T-helper 1 cell treated with Interleukin-12 subunit alpha and Interleukin-12 subunit beta and Interleukin-4 antibody, amounts not matched to agents 30 μg/mL and 1 μg/mL, for 36 hours (primary cell): Measurements from ENCODE around the gene MKI67.

Source experiments
- H3K27ac Mint-ChIP-seq: one replicate; pipeline ENCODE4 v1.8.0; 2021; ENCODE audit warnings: mild to moderate bottlenecking, mixed read lengths
- H3K27me3 Mint-ChIP-seq: one replicate; pipeline ENCODE4 v1.8.0; 2021; ENCODE audit warnings: low read depth, mixed read lengths
- H3K36me3 Mint-ChIP-seq: one replicate; pipeline ENCODE4 v1.8.0; 2021; ENCODE audit warnings: low read depth, mixed read lengths
- H3K4me1 Mint-ChIP-seq: one replicate; pipeline ENCODE4 v1.8.0; 2021; ENCODE audit warnings: low read depth, mixed read lengths
- H3K4me3 Mint-ChIP-seq: one replicate; pipeline ENCODE4 v1.8.0; 2021; ENCODE audit warnings: mild to moderate bottlenecking, moderate library complexity, mixed read lengths
- H3K9me3 Mint-ChIP-seq: one replicate; pipeline ENCODE4 v1.8.0; 2021; ENCODE audit warnings: mixed read lengths

Gene MKI67

DNA sequence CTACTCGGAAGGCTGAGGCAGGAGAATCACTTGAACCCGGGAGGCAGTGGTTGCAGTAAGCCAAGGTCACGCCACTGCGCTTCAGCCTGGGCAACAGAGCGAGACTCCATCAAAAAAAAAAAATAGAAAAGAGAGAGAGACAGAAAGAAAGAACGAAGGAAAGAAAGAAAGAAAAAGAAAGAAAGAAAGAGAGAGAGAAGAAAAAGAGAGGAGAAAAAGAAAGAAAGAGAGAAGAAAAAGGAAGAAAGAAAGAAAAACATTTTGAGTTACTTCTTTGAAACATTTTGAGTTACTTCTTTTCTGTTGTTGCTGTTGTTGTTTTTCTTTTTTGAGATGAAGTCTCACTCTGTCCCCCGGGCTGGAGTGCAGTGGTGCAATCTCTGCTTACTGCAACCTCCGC lies 2.4 kb upstream of the MKI67 start:
- H3K4me3 Mint-ChIP-seq = no peak overlapping the region
- peaks cover 18% of the 10 kb centered on the region for H3K36me3 Mint-ChIP-seq
- H3K27me3 Mint-ChIP-seq = peaks cover 23% of the 10 kb centered on the region
- no peak overlapping the region for H3K27ac Mint-ChIP-seq
- peaks cover 16% of the 10 kb centered on the region for H3K4me1 Mint-ChIP-seq
- H3K9me3 Mint-ChIP-seq = no peaks in the 10 kb centered on the region

DNA sequence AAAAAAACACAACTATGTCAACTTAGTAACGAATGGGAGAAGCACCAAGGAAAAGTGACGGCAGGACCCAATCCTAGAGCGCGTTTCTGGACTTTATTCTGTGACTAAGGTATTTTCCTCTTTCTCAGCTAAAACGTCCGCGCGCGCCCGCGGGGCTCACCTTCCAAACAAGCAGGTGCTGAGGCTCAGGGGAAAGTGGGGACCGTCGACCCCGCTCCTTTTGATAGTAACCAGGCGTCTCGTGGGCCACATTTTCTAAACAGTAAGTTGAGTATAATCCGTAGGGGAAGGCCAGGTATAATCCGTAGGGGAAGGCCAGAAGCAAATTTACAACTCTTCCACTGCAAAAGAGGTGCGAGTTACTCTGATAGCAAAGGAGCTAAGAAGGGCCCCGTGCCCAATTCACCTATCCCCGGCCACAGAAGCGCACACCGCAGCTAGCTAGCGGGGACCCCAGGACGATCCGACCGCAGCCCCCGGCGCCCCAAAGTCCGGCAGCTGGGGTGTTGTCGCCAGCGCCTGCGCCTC lies 743 bp downstream of the MKI67 start:
- H3K27ac Mint-ChIP-seq = peak overlapping the region; percentile 97
- peak overlapping the region; percentile 99 for H3K4me3 Mint-ChIP-seq
- H3K36me3 Mint-ChIP-seq = peaks cover 35% of the 10 kb centered on the region
- no peaks in the 10 kb centered on the region for H3K9me3 Mint-ChIP-seq
- peaks cover 39% of the 10 kb centered on the region for H3K4me1 Mint-ChIP-seq
- H3K27me3 Mint-ChIP-seq = peaks cover 4% of the 10 kb centered on the region

GRCh38 chr10:128124813-128125403 lies 1.3 kb downstream of the MKI67 start:
- H3K9me3 Mint-ChIP-seq = no peaks in the 10 kb centered on the region
- H3K4me3 Mint-ChIP-seq = peak overlapping the region; percentile 99
- H3K27me3 Mint-ChIP-seq = no peaks in the 10 kb centered on the region
- peaks cover 41% of the 10 kb centered on the region for H3K4me1 Mint-ChIP-seq
- peak overlapping the region; percentile 97 for H3K27ac Mint-ChIP-seq
- peaks cover 35% of the 10 kb centered on the region for H3K36me3 Mint-ChIP-seq

DNA sequence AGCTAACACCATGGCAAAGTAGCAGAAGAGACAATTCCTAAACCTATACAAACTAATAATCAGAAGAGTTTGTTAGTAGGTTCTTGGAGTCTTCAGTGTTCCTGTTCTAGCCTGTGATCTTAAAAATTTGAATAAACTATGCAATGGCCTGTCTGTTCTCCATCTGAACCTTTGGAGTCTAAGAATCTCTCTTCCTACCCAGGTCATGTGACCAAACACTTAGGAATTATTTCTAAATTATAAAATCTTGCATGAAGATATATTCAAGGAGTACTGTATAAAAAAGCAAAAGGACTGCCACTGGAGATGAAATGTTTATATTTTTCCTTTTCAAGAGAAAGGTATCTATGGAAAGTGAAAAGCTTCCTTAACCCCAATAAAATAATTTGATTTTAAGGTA lies 2.4 kb downstream of the MKI67 start:
- no peaks in the 10 kb centered on the region for H3K27me3 Mint-ChIP-seq
- H3K9me3 Mint-ChIP-seq = no peaks in the 10 kb centered on the region
- H3K4me3 Mint-ChIP-seq = peak overlapping the region; percentile 99
- peak overlapping the region; percentile 73 for H3K27ac Mint-ChIP-seq
- H3K36me3 Mint-ChIP-seq = peaks cover 42% of the 10 kb centered on the region
- peaks cover 49% of the 10 kb centered on the region for H3K4me1 Mint-ChIP-seq

DNA sequence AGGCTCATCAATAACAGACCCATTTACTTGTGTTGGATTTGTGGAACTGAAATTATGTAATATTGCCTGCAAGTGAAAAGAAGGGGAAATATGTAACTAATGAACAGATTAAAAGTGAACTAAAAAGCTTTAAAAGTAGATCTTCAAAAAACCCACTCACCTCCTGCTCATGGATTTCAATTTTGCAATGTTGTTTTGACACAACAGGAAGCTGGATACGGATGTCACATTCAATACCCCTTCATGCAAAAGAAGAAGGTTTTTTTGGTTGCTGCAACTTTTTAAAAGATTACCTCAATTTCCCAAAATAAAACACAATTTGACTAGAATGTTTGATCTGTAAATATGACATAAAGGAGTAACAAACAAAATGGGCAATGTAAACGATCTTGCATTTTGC lies 3.3 kb downstream of the MKI67 start:
- peak overlapping the region; percentile 81 for H3K27ac Mint-ChIP-seq
- H3K27me3 Mint-ChIP-seq = no peaks in the 10 kb centered on the region
- H3K4me1 Mint-ChIP-seq = peaks cover 49% of the 10 kb centered on the region
- no peaks in the 10 kb centered on the region for H3K9me3 Mint-ChIP-seq
- H3K4me3 Mint-ChIP-seq = peak overlapping the region; percentile 12
- H3K36me3 Mint-ChIP-seq = peaks cover 47% of the 10 kb centered on the region

- H3K36me3 Mint-ChIP-seq = peaks cover 47% of the 10 kb centered on the region
- peak overlapping the region; percentile 56 for H3K27ac Mint-ChIP-seq
- no peaks in the 10 kb centered on the region for H3K9me3 Mint-ChIP-seq
- no peaks in the 10 kb centered on the region for H3K27me3 Mint-ChIP-seq
- H3K4me3 Mint-ChIP-seq = no peak overlapping the region
- peaks cover 46% of the 10 kb centered on the region for H3K4me1 Mint-ChIP-seq
Observed at GRCh38 chr10:128121750-128122412, 4.3 kb downstream of the MKI67 start.

- Mint-ChIP-seq H3K27ac (no peak overlapping the region), H3K4me1 (peaks cover 33% of the 10 kb centered on the region), H3K27me3 (no peaks in the 10 kb centered on the region), H3K4me3 (no peak overlapping the region), H3K36me3 (peaks cover 52% of the 10 kb centered on the region), H3K9me3 (no peaks in the 10 kb centered on the region)
Observed at GRCh38 chr10:128116851-128117615, 9.2 kb downstream of the MKI67 start.

DNA sequence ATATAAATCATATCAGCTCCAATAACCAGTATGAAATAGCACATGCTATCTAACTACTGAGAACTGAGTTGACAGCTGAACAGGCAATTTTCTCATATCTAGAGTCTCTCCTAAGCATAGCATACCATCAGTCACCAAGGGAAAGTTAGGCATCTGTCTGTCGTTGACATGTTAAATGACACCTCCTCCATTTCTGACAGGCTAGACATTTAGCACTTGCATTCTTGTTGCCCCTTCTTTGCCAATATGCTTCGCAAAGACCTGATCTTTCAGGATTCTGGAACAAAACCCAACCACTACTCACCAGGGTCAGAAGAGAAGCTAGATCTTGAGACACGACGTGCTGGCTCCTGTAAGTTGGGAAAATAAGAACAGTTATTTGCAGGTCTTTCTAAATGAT lies 10.0 kb downstream of the MKI67 start:
- H3K36me3 Mint-ChIP-seq = peaks cover 57% of the 10 kb centered on the region
- H3K27ac Mint-ChIP-seq = peak overlapping the region; percentile 19
- no peaks in the 10 kb centered on the region for H3K27me3 Mint-ChIP-seq
- H3K4me1 Mint-ChIP-seq = peaks cover 32% of the 10 kb centered on the region
- no peaks in the 10 kb centered on the region for H3K9me3 Mint-ChIP-seq
- no peak overlapping the region for H3K4me3 Mint-ChIP-seq

DNA sequence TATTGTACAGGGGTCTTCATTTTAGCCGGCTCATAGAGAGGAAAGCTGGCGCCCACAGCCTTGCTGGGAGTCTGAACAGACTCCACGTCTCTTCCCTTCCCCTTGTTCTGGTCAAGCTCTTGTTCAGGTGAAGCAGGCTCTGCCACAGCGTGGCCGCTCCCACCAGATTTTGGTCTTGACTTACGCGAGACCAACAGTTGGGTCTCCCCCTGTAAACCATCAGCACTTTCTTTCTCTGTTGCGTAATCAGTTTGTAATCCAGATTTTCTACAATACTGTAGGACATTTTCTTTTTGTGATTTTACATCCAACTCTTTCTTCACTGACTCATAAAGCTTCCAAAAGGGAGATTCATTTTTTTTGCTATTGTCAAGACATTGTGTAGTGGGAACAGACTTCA lies 10.9 kb downstream of the MKI67 start:
- H3K27ac Mint-ChIP-seq = no peak overlapping the region
- H3K4me3 Mint-ChIP-seq = no peak overlapping the region
- H3K4me1 Mint-ChIP-seq = peaks cover 24% of the 10 kb centered on the region

GRCh38 chr10:128114901-128115300 lies 11.3 kb downstream of the MKI67 start:
- Mint-ChIP-seq H3K9me3 (no peaks in the 10 kb centered on the region), H3K27me3 (no peaks in the 10 kb centered on the region), H3K36me3 (peaks cover 57% of the 10 kb centered on the region), H3K4me3 (no peak overlapping the region), H3K27ac (no peak overlapping the region), H3K4me1 (peaks cover 23% of the 10 kb centered on the region)

More for the DNA sequence above, 10.9 kb downstream of the MKI67 start:
- Mint-ChIP-seq H3K9me3 (no peaks in the 10 kb centered on the region), H3K36me3 (peaks cover 53% of the 10 kb centered on the region), H3K27me3 (no peaks in the 10 kb centered on the region)

- Mint-ChIP-seq H3K36me3 (peaks cover 46% of the 10 kb centered on the region), H3K27ac (no peak overlapping the region), H3K9me3 (no peaks in the 10 kb centered on the region), H3K27me3 (no peaks in the 10 kb centered on the region), H3K4me3 (no peak overlapping the region), H3K4me1 (peaks cover 15% of the 10 kb centered on the region)
Observed at GRCh38 chr10:128113026-128113425, 13.2 kb downstream of the MKI67 start.

GRCh38 chr10:128111696-128112095 lies 14.5 kb downstream of the MKI67 start:
- no peak overlapping the region for H3K4me3 Mint-ChIP-seq
- peaks cover 15% of the 10 kb centered on the region for H3K4me1 Mint-ChIP-seq
- no peaks in the 10 kb centered on the region for H3K9me3 Mint-ChIP-seq
- H3K27me3 Mint-ChIP-seq = no peaks in the 10 kb centered on the region
- peaks cover 46% of the 10 kb centered on the region for H3K36me3 Mint-ChIP-seq
- peak overlapping the region; percentile 32 for H3K27ac Mint-ChIP-seq

- Mint-ChIP-seq H3K9me3 (no peaks in the 10 kb centered on the region), H3K4me1 (peaks cover 13% of the 10 kb centered on the region), H3K4me3 (no peak overlapping the region), H3K36me3 (peaks cover 35% of the 10 kb centered on the region), H3K27ac (no peak overlapping the region), H3K27me3 (no peaks in the 10 kb centered on the region)
Observed at GRCh38 chr10:128110339-128110738, 15.9 kb downstream of the MKI67 start.

DNA sequence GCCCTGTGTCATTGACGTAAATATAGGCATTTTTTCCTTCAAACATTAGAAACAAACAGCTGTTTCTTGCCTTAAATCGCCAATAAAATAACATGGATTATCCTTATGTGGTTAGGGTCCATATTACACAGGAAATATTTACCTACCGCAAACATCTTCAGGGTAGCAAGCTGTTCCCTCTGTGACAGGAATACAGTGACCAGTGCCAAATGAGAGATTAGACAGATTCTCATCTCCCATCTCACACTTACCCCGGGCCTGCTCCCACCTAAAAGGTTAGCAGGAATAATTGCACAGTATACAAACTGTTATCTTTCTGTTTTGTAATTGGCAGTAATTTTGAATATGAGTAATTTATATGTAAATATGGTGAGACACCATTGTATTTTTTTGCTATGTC lies 16.5 kb downstream of the MKI67 start:
- H3K4me3 Mint-ChIP-seq = no peak overlapping the region
- no peaks in the 10 kb centered on the region for H3K9me3 Mint-ChIP-seq
- H3K27me3 Mint-ChIP-seq = no peaks in the 10 kb centered on the region
- no peak overlapping the region for H3K27ac Mint-ChIP-seq
- H3K4me1 Mint-ChIP-seq = peaks cover 18% of the 10 kb centered on the region
- H3K36me3 Mint-ChIP-seq = peaks cover 39% of the 10 kb centered on the region

GRCh38 chr10:128105383-128105782 lies 20.8 kb downstream of the MKI67 start:
- no peak overlapping the region for H3K4me3 Mint-ChIP-seq
- peaks cover 41% of the 10 kb centered on the region for H3K36me3 Mint-ChIP-seq
- H3K9me3 Mint-ChIP-seq = no peaks in the 10 kb centered on the region
- no peaks in the 10 kb centered on the region for H3K27me3 Mint-ChIP-seq
- H3K27ac Mint-ChIP-seq = no peak overlapping the region
- H3K4me1 Mint-ChIP-seq = peaks cover 30% of the 10 kb centered on the region
